Hypothalamus (tissue), 51 donors: ENCODE results near the gene HBS1L.
"Not testable (repeated sequence)": the region's sequence is repeated elsewhere in the genome, so short reads cannot be mapped to it uniquely, and the experiment has no call there.

Experiments
- DNase-seq, 51 donors: peaks; one replicate each; lab custom pipeline; 2025; lab: John Stamatoyannopoulos, UW

Gene HBS1L

DNA sequence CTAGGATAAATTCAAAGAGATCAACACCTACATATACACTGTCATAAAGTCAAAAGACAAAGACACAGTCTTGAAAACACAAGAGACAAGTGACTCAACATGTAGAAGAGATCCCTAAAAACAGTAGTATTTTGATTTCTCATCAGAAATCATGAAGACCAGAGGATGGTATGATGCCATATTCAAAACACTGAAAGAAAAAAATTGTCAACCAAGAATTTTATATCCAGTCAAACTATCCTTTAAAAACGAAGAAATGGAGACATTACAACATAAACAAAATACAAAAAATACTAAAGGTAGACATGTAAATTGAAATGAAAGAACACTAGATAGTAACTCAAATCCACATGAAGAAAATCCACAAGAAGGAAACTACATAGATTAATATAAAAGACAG is 27.3 kb upstream of the HBS1L start:
- DNase-seq: no peak

- no peak for DNase-seq
These were observed 20.4 kb upstream of the HBS1L start for GRCh38 chr6:135075018-135075417.

- DNase-seq: no peak
These were observed 19.3 kb upstream of the HBS1L start for GRCh38 chr6:135073756-135074393.

DNA sequence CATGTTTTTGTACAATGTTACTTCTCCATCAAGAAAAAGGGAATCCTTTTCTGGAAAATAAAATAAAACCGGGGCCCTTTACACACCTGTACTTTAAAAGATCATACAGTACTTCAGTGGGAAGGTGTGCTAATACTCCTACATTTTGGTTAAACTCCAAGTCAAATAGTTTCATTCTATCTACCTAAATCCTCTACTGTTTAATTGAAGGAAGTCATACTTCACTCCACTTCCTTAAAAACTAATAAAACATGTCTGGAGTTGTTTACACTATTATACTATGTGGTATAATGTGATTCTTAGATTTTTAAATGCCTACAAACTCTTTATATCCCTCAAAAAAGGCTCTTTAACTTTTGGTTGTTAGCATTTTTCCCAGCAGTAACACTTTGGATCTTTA is 18.6 kb upstream of the HBS1L start:
- no peak for DNase-seq

GRCh38 chr6:135072753-135073152 is 18.1 kb upstream of the HBS1L start:
- no peak for DNase-seq

GRCh38 chr6:135071541-135071940 is 16.9 kb upstream of the HBS1L start:
- no peak for DNase-seq

DNA sequence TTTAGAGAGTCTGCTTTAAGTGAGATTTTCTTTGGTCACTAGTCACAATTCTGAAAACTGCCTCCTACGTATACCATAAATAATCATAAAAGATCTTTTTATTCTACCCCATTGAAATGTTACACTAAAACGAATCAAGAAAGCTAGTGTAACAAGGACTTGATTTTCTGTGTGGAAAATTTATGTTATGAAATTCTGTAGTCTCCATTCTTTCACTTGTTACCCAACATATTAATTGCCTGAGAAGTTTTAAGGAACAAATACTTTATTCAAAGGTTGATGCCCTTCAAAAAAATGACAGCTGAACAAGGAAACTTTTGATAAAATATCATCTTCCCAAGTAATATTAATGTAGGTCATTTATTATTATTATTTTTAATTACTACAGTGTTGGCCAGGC is 13.3 kb upstream of the HBS1L start:
- DNase-seq: no peak

- no peak for DNase-seq
These were observed 12.2 kb upstream of the HBS1L start for GRCh38 chr6:135066806-135067205.

GRCh38 chr6:135066397-135066796 is 11.8 kb upstream of the HBS1L start:
- DNase-seq: no peak

GRCh38 chr6:135064586-135064985 is 10.0 kb upstream of the HBS1L start:
- DNase-seq: no peak

DNA sequence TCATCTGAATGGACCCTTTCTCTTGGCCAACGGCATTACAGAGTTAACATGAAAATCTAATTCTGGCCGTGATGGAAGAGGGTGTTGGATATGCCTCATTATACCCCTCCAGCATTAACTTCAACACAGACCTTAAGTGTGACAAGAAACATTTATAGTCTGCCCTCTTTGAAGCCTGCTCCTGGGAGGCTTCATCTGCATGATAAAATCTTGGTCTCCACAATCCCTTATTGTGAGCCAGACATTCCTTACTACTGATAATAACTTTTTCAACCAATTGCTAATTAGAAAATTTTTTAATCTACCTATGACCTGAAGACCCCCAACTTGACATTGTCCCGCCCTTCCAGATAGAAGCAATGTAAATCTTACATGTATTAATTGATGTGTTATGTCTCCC is 9.3 kb upstream of the HBS1L start:
- no peak for DNase-seq

DNA sequence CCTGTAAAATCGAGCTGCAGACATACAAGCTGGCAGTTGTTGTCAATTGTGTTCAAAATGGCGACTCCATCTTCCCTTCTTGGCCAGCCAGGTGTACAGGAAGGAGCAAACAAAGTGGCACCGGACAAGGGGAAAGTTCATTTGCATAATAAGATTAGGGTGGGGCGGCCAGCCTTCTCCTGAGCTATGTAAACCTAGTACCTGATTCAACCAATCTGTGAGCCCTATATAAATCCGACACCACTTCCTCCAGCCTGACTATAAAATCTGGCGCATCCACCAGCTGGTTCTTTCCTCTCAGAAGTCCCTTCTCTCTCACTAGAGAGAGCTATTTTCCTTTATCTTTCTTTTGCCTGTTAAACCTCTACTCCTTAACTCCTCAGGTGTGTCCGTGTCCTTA is 8.1 kb upstream of the HBS1L start:
- no peak for DNase-seq

DNA sequence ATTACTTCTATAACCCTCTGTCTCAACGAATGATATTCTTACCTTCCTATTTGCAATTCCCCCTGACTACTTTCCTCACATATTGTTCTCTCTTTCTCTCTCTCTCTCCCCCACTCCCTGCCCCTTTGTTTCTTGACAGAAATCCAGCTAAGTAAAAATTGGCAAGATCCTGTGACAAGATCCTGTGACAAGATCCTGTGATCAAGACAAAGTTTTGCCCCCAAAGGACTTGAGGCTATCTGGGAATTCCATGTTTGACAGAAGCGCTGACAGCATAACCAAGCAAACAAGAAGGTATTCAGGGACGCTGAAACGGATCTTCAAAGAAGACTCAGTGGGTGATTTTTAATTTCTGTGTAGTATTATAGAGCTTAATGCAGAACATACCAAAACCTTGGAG is 5.5 kb upstream of the HBS1L start:
- DNase-seq: no peak

GRCh38 chr6:135058299-135058698 is 3.7 kb upstream of the HBS1L start:
- DNase-seq: not testable (repeated sequence)

- no peak for DNase-seq
These were observed 2.0 kb upstream of the HBS1L start for GRCh38 chr6:135056632-135057031.

- DNase-seq: no peak
These were observed 425 bp downstream of the HBS1L start for GRCh38 chr6:135054226-135054568.

DNA sequence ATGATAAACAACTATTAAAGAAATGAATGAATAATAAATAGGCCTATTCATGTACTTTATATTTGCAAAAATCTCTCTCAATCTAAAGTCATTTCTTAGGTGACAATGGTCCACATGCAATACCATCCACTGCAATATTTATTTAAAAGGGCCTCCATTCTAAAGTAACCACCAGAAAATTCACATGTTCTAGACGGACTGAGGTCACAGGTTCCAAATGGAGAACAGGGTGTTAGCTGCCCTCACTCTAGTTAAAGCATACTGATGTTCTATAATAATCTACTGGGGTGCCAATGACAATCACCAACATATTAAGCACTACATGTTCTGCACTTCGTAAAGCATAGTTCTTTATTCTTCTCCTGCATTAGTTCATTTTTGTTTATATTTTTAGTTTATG is 1.2 kb downstream of the HBS1L start:
- no peak for DNase-seq

GRCh38 chr6:135052939-135053338 is 1.7 kb downstream of the HBS1L start:
- no peak for DNase-seq

GRCh38 chr6:135048915-135049314 is 5.7 kb downstream of the HBS1L start:
- DNase-seq: no peak

DNA sequence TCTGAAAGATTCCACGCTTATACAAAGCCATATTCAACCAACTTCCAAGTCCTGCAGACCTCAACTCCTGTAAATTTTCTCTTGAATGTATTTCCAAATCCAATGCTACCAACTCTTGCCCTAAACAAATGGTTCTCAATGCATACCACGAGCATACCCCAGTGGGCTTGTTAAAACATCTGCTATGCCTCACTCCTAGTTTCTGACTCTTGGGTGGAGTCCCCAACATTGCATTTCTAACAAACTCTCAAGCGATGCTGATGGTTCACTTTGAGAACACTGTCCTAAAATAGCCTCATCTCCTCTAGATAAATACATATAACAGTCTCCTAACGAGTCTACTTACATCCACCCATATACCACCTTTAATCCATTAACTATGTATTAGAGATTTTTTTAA is 7.3 kb downstream of the HBS1L start:
- no peak for DNase-seq

DNA sequence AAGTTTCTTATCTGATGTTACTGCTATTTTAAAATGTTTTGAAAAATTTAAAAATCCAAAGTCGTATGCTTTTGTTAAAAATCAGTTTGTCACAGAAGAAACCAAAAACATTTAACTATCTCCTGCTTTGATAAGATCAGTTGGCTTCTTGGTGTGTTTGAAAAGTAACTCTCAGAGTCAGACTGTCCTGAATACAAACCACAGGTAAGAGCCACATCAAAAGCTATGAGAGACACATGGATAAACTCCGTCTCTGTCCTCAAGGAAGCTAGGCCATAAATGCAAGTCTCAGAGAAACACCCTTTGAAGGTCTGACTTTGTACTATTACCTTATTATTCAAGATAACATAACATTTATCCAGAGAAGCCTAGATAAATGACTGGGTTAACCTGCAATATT is 7.7 kb downstream of the HBS1L start:
- no peak for DNase-seq

DNA sequence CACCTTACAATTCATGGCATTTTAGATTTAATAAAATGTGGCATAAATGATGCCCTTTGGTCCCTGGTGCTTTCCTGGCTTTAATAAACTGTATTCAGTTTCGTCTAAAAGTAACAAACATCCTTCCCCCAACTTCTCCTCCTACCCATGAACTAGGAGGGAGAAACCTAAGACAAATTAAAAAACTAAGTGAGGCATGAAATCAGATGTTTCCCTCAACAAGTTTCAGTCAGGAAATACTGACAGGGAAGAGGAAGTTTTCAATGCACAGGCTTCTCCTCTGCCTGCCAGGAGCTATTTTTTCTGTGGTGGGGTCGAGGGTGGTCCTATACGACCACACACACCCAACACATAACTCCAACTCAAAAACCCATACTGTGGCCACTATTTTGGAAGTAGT is 10.0 kb downstream of the HBS1L start:
- DNase-seq: no peak

GRCh38 chr6:135043846-135044245 is 10.8 kb downstream of the HBS1L start:
- DNase-seq: no peak

- no peak for DNase-seq
These were observed 11.3 kb downstream of the HBS1L start for GRCh38 chr6:135043364-135043763.
